HG03039 (cell line): Measurements from ENCODE around the gene MRPL37.

Experiments
- ATAC-seq: cut with Tn5 transposase; IDR thresholded peaks from one replicate; pipeline ENCODE4 v1.9.1; 2021; ENCODE audit warnings: mild to moderate bottlenecking, moderate library complexity; ENCODE audit not compliant: unreplicated experiment

The MRPL37 gene

GRCh38 chr1:54238353-54239034, 38.5 kb downstream of the MRPL37 start:
- no peak for ATAC-seq

GRCh38 chr1:54239035-54239383, 39.0 kb downstream of the MRPL37 start:
- no peak for ATAC-seq

- no peak for ATAC-seq
Measured at GRCh38 chr1:54239631-54240031, 39.7 kb downstream of the MRPL37 start.

GRCh38 chr1:54240741-54241335, 40.9 kb downstream of the MRPL37 start:
- ATAC-seq, result no peak

GRCh38 chr1:54241364-54241763, 41.4 kb downstream of the MRPL37 start:
- no peak for ATAC-seq

- no peak for ATAC-seq
Measured at GRCh38 chr1:54243022-54243421, 43.1 kb downstream of the MRPL37 start.

GRCh38 chr1:54244655-54245054, 44.7 kb downstream of the MRPL37 start:
- no peak for ATAC-seq

GRCh38 chr1:54245501-54245900, 45.5 kb downstream of the MRPL37 start:
- ATAC-seq, result no peak

GRCh38 chr1:54246116-54246721, 46.3 kb downstream of the MRPL37 start:
- ATAC-seq, result no peak

GRCh38 chr1:54247863-54248515, 48.0 kb downstream of the MRPL37 start:
- no peak for ATAC-seq

GRCh38 chr1:54248966-54249365, 49.0 kb downstream of the MRPL37 start:
- no peak for ATAC-seq

- ATAC-seq, result no peak
Measured at GRCh38 chr1:54249819-54250435, 50.0 kb downstream of the MRPL37 start.

- no peak for ATAC-seq
Measured at GRCh38 chr1:54250670-54251069, 50.7 kb downstream of the MRPL37 start.

GRCh38 chr1:54252371-54252936, 52.5 kb downstream of the MRPL37 start:
- ATAC-seq, result no peak

- ATAC-seq, result no peak
Measured at GRCh38 chr1:54253480-54253879, 53.5 kb downstream of the MRPL37 start.

GRCh38 chr1:54254055-54254454, 54.1 kb downstream of the MRPL37 start:
- no peak for ATAC-seq

- ATAC-seq, result no peak
Measured at GRCh38 chr1:54255026-54255702, 55.2 kb downstream of the MRPL37 start.

- ATAC-seq, result no peak
Measured at GRCh38 chr1:54256522-54257345, 56.8 kb downstream of the MRPL37 start.

- no peak for ATAC-seq
Measured at GRCh38 chr1:54257346-54257620, 57.3 kb downstream of the MRPL37 start.

- no peak for ATAC-seq
Measured at GRCh38 chr1:54257876-54258275, 57.9 kb downstream of the MRPL37 start.
